ENCODE data around the gene CDR2. TPM values are rescaled to one million over a fixed set of nuclear protein-coding genes. Genes with fewer than 3 reads are reported as not detected.

CDR2 gene
- total and polyA plus RNA-seq, 9 of the 15 experiments (the other 6 are each of a cell fraction or from before 2014, with no cell fraction given): 4.6 to 30.3 (median 19.9) TPM

DNA sequence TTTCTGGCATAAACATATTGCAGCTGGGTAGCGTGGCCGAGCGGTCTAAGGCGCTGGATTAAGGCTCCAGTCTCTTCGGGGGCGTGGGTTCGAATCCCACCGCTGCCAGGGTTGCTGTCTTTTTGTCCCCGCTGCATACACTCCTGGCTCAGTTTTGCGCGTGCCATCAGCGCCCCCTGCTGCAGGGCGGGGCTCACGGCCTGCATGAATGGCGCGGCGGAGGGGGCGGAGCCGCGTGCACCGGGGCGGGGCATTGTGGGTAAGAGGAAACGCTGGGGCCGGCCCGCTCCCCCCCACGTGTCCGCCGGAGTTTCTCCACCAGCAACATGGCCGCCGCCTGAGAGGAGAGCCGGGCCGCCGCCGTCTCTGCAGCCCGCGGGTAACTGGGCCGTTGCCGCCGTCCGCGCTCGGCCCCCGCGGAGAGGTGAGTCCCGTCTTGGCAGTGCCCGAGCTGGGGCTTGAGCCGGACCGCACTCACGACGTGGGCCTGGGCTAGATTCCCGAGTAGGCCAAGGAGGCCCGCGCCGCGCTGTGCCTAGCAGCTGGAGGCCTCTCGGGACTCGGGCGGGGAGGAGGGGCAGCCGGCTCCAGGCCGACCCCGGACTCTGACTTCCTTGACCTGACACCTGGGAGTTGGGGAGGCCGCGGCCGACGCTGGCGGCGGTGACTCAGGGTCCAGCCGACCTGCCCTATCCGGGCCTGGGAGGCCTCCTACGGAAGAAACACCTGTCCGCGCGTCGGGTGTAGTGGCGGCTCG is 77.1 kb downstream of the CDR2 start, which contains the start of gene POLR3E (continued):
- peak; percentile 89; the same call in 1 of the 2 replicates for TF ChIP-seq ARID3A (IDR thresholded peaks at IDR 0.05; ENCODE audit: borderline replicate concordance, low read depth, low read length)
- peak; percentile 96 for TF ChIP-seq MAX (CRISPR knock-in tag; IDR thresholded peaks at IDR 0.05)
- peak; percentile 85 for TF ChIP-seq NBN (IDR thresholded peaks at IDR 0.05; ENCODE audit: low read depth)
- TF ChIP-seq, protein P1, sequence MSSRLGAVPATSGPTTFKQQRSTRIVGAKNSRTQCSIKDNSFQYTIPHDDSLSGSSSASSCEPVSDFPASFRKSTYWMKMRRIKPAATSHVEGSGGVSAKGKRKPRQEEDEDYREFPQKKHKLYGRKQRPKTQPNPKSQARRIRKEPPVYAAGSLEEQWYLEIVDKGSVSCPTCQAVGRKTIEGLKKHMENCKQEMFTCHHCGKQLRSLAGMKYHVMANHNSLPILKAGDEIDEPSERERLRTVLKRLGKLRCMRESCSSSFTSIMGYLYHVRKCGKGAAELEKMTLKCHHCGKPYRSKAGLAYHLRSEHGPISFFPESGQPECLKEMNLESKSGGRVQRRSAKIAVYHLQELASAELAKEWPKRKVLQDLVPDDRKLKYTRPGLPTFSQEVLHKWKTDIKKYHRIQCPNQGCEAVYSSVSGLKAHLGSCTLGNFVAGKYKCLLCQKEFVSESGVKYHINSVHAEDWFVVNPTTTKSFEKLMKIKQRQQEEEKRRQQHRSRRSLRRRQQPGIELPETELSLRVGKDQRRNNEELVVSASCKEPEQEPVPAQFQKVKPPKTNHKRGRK (tag; IDR thresholded peaks at IDR 0.05): no peak
- no peak for TF ChIP-seq ATF3 (IDR thresholded peaks at IDR 0.05)
- TF ChIP-seq ATF3 (CRISPR knock-in tag; conservative IDR thresholded peaks at IDR 0.05): peak; percentile 78
- peak; percentile 66 to 78; a peak in 2 of 4 replicates for TF ChIP-seq ARNT (IDR thresholded peaks at IDR 0.05)
- no peak for TF ChIP-seq MCM2 (IDR thresholded peaks at IDR 0.05; ENCODE audit: low read depth)
- no peak for TF ChIP-seq MCM7 (IDR thresholded peaks at IDR 0.05)
- peak; percentile 100 for TF ChIP-seq POLR2H (tag; IDR thresholded peaks at IDR 0.05; ENCODE audit: low read depth)
- TF ChIP-seq CEBPB (tag; IDR thresholded peaks at IDR 0.05): peak; percentile 23; the same call in 1 of the 2 replicates
- no peak for TF ChIP-seq ASH1L (IDR thresholded peaks at IDR 0.05; ENCODE audit: borderline replicate concordance, low read depth, partially characterized antibody)
- peak; percentile 60; the same call in 1 of the 2 replicates for TF ChIP-seq CREB3L1 (IDR thresholded peaks at IDR 0.05; ENCODE audit: borderline replicate concordance, low read depth)
- peak; percentile 86 to 87 for TF ChIP-seq FOXK2 (conservative IDR thresholded peaks at IDR 0.05 in 1 of 2, IDR thresholded peaks at IDR 0.05 in 1 of 2; ENCODE audit: low read depth in 2 of 2)
- TF ChIP-seq SNRNP70 (optimal IDR thresholded peaks at IDR 0.05; ENCODE audit: low read depth, low read length): no peak
- TF ChIP-seq FUS (optimal IDR thresholded peaks at IDR 0.05; ENCODE audit: low read depth, low read length): peak; percentile 79
- no peak for TF ChIP-seq FOS (IDR thresholded peaks at IDR 0.05; ENCODE audit: extremely low read depth, insufficient read length)
- TF ChIP-seq RFX5 (IDR thresholded peaks at IDR 0.05; ENCODE audit: low read depth, low read length): peak; percentile 77; the same call in 1 of the 2 replicates
- TF ChIP-seq BRF2 (IDR thresholded peaks at IDR 0.05; ENCODE audit: borderline replicate concordance, insufficient read depth, insufficient read length): no peak
- peak; percentile 62; the same call in 1 of the 2 replicates for TF ChIP-seq TAF7 (tag; IDR thresholded peaks at IDR 0.05)
